ENCODE measurements around the gene ALDH5A1. TPM values are rescaled to one million over a fixed set of nuclear protein-coding genes. Genes with fewer than 3 reads are reported as not detected.

ALDH5A1 gene
- total RNA-seq, 1 donor from 2014 or later: 14.2 TPM

GRCh38 chr6:24481449-24481848 is 13.3 kb upstream of the ALDH5A1 start:
- Histone ChIP-seq H3K9me3 (no peaks in the 10 kb centered on the region), H3K27me3 (no peaks in the 10 kb centered on the region), H3K4me1 (no peaks in the 10 kb centered on the region), H3K36me3 (no peaks in the 10 kb centered on the region), H3K27ac (no peak overlapping the region), H3K4me3 (no peak overlapping the region)
- no peak for DNase-seq (ENCODE audit: extremely low spot score in 2 of 2)
- intact Hi-C loops (cut with DNase I): loop anchor here (10.0 kb wide), 1 partner anchor 1627 kb away; no protein-coding TSS in a partner anchor
- no peak for TF ChIP-seq POLR2AphosphoS5 (IDR thresholded peaks at IDR 0.05; ENCODE audit: insufficient read depth in 1 of 2, low read depth in 1 of 2)
- TF ChIP-seq CTCF (IDR thresholded peaks at IDR 0.05): no peak
- no peak for TF ChIP-seq POLR2A (IDR thresholded peaks at IDR 0.05)

- Histone ChIP-seq H3K9me3 (no peaks in the 10 kb centered on the region), H3K4me1 (no peaks in the 10 kb centered on the region), H3K27ac (no peak overlapping the region), H3K27me3 (no peaks in the 10 kb centered on the region), H3K36me3 (no peaks in the 10 kb centered on the region), H3K4me3 (no peak overlapping the region)
- no peak for DNase-seq (ENCODE audit: extremely low spot score in 2 of 2)
- intact Hi-C loops (cut with DNase I): loop anchor here (10.0 kb wide), 1 partner anchor 1630 kb away; no protein-coding TSS in a partner anchor
- no peak for TF ChIP-seq CTCF (IDR thresholded peaks at IDR 0.05)
- no peak for TF ChIP-seq POLR2A (IDR thresholded peaks at IDR 0.05)
- no peak for TF ChIP-seq POLR2AphosphoS5 (IDR thresholded peaks at IDR 0.05; ENCODE audit: insufficient read depth in 1 of 2, low read depth in 1 of 2)
Observed at GRCh38 chr6:24484657-24485323, 10.0 kb upstream of the ALDH5A1 start.

GRCh38 chr6:24486065-24486464 is 8.7 kb upstream of the ALDH5A1 start:
- no peaks in the 10 kb centered on the region for H3K27me3 ChIP-seq
- H3K4me3 ChIP-seq: no peak overlapping the region
- intact Hi-C loops (cut with DNase I): loop anchor here (10.0 kb wide), 1 partner anchor 1631 kb away; no protein-coding TSS in a partner anchor
- H3K4me1 ChIP-seq: no peaks in the 10 kb centered on the region
- no peaks in the 10 kb centered on the region for H3K9me3 ChIP-seq
- TF ChIP-seq CTCF (IDR thresholded peaks at IDR 0.05): no peak
- TF ChIP-seq POLR2A (IDR thresholded peaks at IDR 0.05): no peak
- no peak for TF ChIP-seq POLR2AphosphoS5 (IDR thresholded peaks at IDR 0.05; ENCODE audit: insufficient read depth in 1 of 2, low read depth in 1 of 2)
- DNase-seq (ENCODE audit: extremely low spot score in 2 of 2): no peak
- H3K27ac ChIP-seq: no peak overlapping the region
- no peaks in the 10 kb centered on the region for H3K36me3 ChIP-seq

- Histone ChIP-seq H3K27ac (no peak within 1 kb of the TSS), H3K9me3 (no peaks in the 10 kb centered on the region), H3K4me3 (no peak within 1 kb of the TSS), H3K36me3 (no peaks in the 10 kb centered on the region), H3K27me3 (no peaks in the 10 kb centered on the region), H3K4me1 (peaks cover 7% of the 10 kb centered on the region)
- no peak for DNase-seq (ENCODE audit: extremely low spot score in 2 of 2)
- intact Hi-C loops (cut with DNase I): loop anchor here (10.0 kb wide), 1 partner anchor 1635 kb away; no protein-coding TSS in a partner anchor
- TF ChIP-seq POLR2A (IDR thresholded peaks at IDR 0.05) (no peak), CTCF (IDR thresholded peaks at IDR 0.05) (no peak), POLR2AphosphoS5 (IDR thresholded peaks at IDR 0.05; ENCODE audit: insufficient read depth in 1 of 2, low read depth in 1 of 2) (no peak)
Observed at GRCh38 chr6:24489470-24489869, 5.3 kb upstream of the ALDH5A1 start, which contains the start of gene GPLD1. Gene GPLD1, minus strand, starts transcription at chr6:24489578. Its CDS starts 67 bp downstream, at chr6:24489511.

GRCh38 chr6:24489881-24490280 is 4.9 kb upstream of the ALDH5A1 start:
- Histone ChIP-seq H3K4me3 (no peak overlapping the region), H3K27me3 (no peaks in the 10 kb centered on the region), H3K4me1 (peaks cover 7% of the 10 kb centered on the region), H3K9me3 (no peaks in the 10 kb centered on the region), H3K36me3 (no peaks in the 10 kb centered on the region), H3K27ac (no peak overlapping the region)
- no peak for DNase-seq (ENCODE audit: extremely low spot score in 2 of 2)
- peak in 1 of 2 donors; percentile 11 for TF ChIP-seq POLR2AphosphoS5 (IDR thresholded peaks at IDR 0.05; ENCODE audit: insufficient read depth in 1 of 2, low read depth in 1 of 2)
- no peak for TF ChIP-seq POLR2A (IDR thresholded peaks at IDR 0.05)
- intact Hi-C loops (cut with DNase I): loop anchor here (10.0 kb wide), 1 partner anchor 1635 kb away; no protein-coding TSS in a partner anchor
